Measurements from ENCODE around the gene NMNAT2. TPM values are rescaled to one million over a fixed set of nuclear protein-coding genes. Genes with fewer than 3 reads are reported as not detected.

The NMNAT2 gene
- total and polyA plus RNA-seq, 2 of the 8 experiments (the other 6 are each of a cell fraction or from before 2014, with no cell fraction given) = 6.5 to 20.9 TPM

DNA sequence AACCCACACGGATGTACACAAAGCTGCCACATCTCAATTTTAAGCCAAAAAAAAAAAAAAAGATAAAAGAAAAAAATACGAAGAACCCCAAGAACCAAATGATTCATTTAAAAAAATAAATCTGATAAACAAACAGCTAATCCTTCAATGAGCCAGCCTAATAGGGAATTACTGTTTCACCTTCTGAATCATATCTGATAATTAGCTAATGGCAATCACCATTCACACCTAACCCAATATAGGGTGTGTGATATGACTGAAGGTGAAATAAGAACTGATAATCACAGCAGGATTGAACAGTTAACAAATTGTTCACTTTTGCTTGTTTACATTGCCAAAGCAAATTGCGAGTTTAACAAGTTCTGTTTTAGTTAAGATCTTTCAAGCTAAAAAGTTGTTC lies 170.7 kb downstream of the NMNAT2 start:
- H2AK5ac ChIP-seq (ENCODE audit: low read depth, low read length) = no peak overlapping the region
- H3K27ac ChIP-seq (ENCODE audit: low read depth, low read length) = no peak overlapping the region
- no peaks in the 10 kb centered on the region for H3K27me3 ChIP-seq (replicated peaks in 1 of 4; ENCODE audit: control insufficient read depth in 3 of 4, extremely low read depth in 1 of 4, insufficient read depth in 3 of 4, low read length in 3 of 4)
- FAIRE-seq = no peak
- H3K14ac ChIP-seq (ENCODE audit: insufficient read length) = no peak overlapping the region
- no peak overlapping the region for H4K5ac ChIP-seq (ENCODE audit: insufficient read length, low read depth, low read length)
- H3K4ac ChIP-seq (replicated peaks; ENCODE audit: insufficient read length, low read depth, low read length) = no peak overlapping the region
- H3K79me1 ChIP-seq (ENCODE audit: low read depth, low read length) = no peaks in the 10 kb centered on the region
- no peaks in the 10 kb centered on the region for H4K20me1 ChIP-seq (replicated peaks in 1 of 2; ENCODE audit: control insufficient read depth in 1 of 2, insufficient read depth in 2 of 2, low read length in 2 of 2)
- H3K9ac ChIP-seq (replicated peaks in 1 of 4; ENCODE audit: extremely low read depth in 1 of 4, low read depth in 3 of 4, low read length in 3 of 4) = no peak overlapping the region
- no peaks in the 10 kb centered on the region for H3K79me2 ChIP-seq (ENCODE audit: control insufficient read depth in 1 of 2, insufficient read depth in 2 of 2, low read length in 2 of 2)
- H2BK5ac ChIP-seq (ENCODE audit: low read depth, low read length) = no peak overlapping the region
- H3K4me2 ChIP-seq (ENCODE audit: insufficient read depth in 1 of 2, low read depth in 2 of 2, low read length in 2 of 2) = no peak overlapping the region
- no peak overlapping the region for H4K91ac ChIP-seq (replicated peaks; ENCODE audit: insufficient read length, low read length)
- no peak overlapping the region for H2AFZ ChIP-seq (ENCODE audit: low read length)
- CTCF ChIA-PET (ENCODE audit: partially characterized antibody) = interaction anchor here (0.7 to 2.5 kb wide), 7 partner anchors 9 to 58 kb away, joined by 4 to 10 read pairs (median 5); no protein-coding TSS in a partner anchor
- H3K23ac ChIP-seq (ENCODE audit: insufficient read length) = no peak overlapping the region
- peaks cover 0 to 3% (median 1%) of the 10 kb centered on the region in 4 experiments; a peak in 2 of 7 replicates for H3K4me1 ChIP-seq (replicated peaks in 1 of 4; ENCODE audit: control insufficient read depth in 3 of 4, insufficient read depth in 4 of 4, low read length in 3 of 4)
- H2BK15ac ChIP-seq (ENCODE audit: low read length) = no peak overlapping the region
- no peaks in the 10 kb centered on the region for H3K9me3 ChIP-seq (ENCODE audit: insufficient read depth in 2 of 2, low read depth in 1 of 2, low read length in 1 of 2)
- H2BK20ac ChIP-seq (ENCODE audit: low read length) = no peak overlapping the region
- no peak overlapping the region for H2BK120ac ChIP-seq (replicated peaks; ENCODE audit: low read depth, low read length)
- DNase-seq (ENCODE audit: low read depth in 1 of 2, low spot score in 2 of 2) = no peak
- no peaks in the 10 kb centered on the region; a peak in 1 of 8 replicates for H3K36me3 ChIP-seq (ENCODE audit: control insufficient read depth in 2 of 4, insufficient read depth in 4 of 4, low read length in 3 of 4)
- H3K56ac ChIP-seq (replicated peaks; ENCODE audit: insufficient read length, low read depth, low read length) = no peak overlapping the region
- H3K23me2 ChIP-seq (ENCODE audit: low read depth, low read length) = no peaks in the 10 kb centered on the region
- H2BK12ac ChIP-seq (ENCODE audit: low read depth, low read length) = no peak overlapping the region
- no peak overlapping the region for H3K18ac ChIP-seq (ENCODE audit: extremely low read depth, low read length)
- POLR2A ChIA-PET (ENCODE audit: partially characterized antibody) = no interaction called here
- 73% methylated on average over 3 of the region's 3 CpGs; no CpG with 5 or more reads in 1 of the 2 experiments for WGBS, 2 experiments (ENCODE audit: extremely low coverage in 1 of 2, insufficient coverage in 1 of 2, insufficient read length in 1 of 2, insufficient replicate concordance in 2 of 2, low coverage in 1 of 2, low lambda C conversion rate in 2 of 2, missing lambda C conversion rate in 1 of 2)
- H4K8ac ChIP-seq (ENCODE audit: extremely low read depth, insufficient read depth, low read length) = no peak overlapping the region
- no peak overlapping the region for H3K4me3 ChIP-seq (ENCODE audit: extremely low read depth in 1 of 4, insufficient read depth in 2 of 4, low read depth in 3 of 4, low read length in 4 of 4)
